ENCODE data around the gene IGF2. TPM values are rescaled to one million over a fixed set of nuclear protein-coding genes. Genes with fewer than 3 reads are reported as not detected.

The IGF2 gene
- total RNA-seq, 1 donor from 2014 or later = 88.2 TPM

- intact Hi-C loops (cut with micrococcal nuclease) = loop anchor here (5.0 kb wide), 1 partner anchor 448 kb away; no protein-coding TSS in a partner anchor
- no peak for ATAC-seq
Observed at GRCh38 chr11:2140411-2141400, 1.5 kb upstream of the IGF2 start.

GRCh38 chr11:2139621-2140337 lies 590 bp upstream of the IGF2 start:
- intact Hi-C loops (cut with micrococcal nuclease) = loop anchor here (5.0 kb wide), 1 partner anchor 447 kb away; no protein-coding TSS in a partner anchor

More at GRCh38 chr11:2140411-2141400, 1.5 kb upstream of the IGF2 start:
- peak; percentile 28 for DNase-seq

GRCh38 chr11:2138431-2139122 lies 612 bp downstream of the IGF2 start:
- intact Hi-C loops (cut with micrococcal nuclease) = no loop called here
- ATAC-seq = no peak
- peak; percentile 32 for DNase-seq

More at GRCh38 chr11:2139621-2140337, 590 bp upstream of the IGF2 start:
- ATAC-seq (no peak), DNase-seq (peak; percentile 36)

- intact Hi-C loops (cut with micrococcal nuclease) = no loop called here
- DNase-seq = no peak
- ATAC-seq = peak; percentile 22
Observed at GRCh38 chr11:2138068-2138430, 1.1 kb downstream of the IGF2 start.

- intact Hi-C loops (cut with micrococcal nuclease) = no loop called here
- ATAC-seq (peak; percentile 86), DNase-seq (peak; percentile 71)
Observed at GRCh38 chr11:2137202-2138067, 1.8 kb downstream of the IGF2 start.

- intact Hi-C loops (cut with micrococcal nuclease) = no loop called here
- no peak for ATAC-seq
- no peak for DNase-seq
Observed at GRCh38 chr11:2136952-2137201, 2.3 kb downstream of the IGF2 start.

GRCh38 chr11:2136209-2136951 lies 2.8 kb downstream of the IGF2 start:
- intact Hi-C loops (cut with micrococcal nuclease) = no loop called here
- DNase-seq (peak; percentile 30), ATAC-seq (no peak)

- DNase-seq (peak; percentile 31), ATAC-seq (no peak)
- intact Hi-C loops (cut with micrococcal nuclease) = no loop called here
Observed at GRCh38 chr11:2135648-2136201, 3.5 kb downstream of the IGF2 start.

- intact Hi-C loops (cut with micrococcal nuclease) = no loop called here
- no peak for ATAC-seq
- peak; percentile 19 for DNase-seq
Observed at GRCh38 chr11:2135018-2135569, 4.1 kb downstream of the IGF2 start.

GRCh38 chr11:2134022-2135010 lies 4.9 kb downstream of the IGF2 start:
- DNase-seq = peak; percentile 15
- no peak for ATAC-seq
- intact Hi-C loops (cut with micrococcal nuclease) = no loop called here

GRCh38 chr11:2133241-2134021 lies 5.8 kb downstream of the IGF2 start:
- ATAC-seq = no peak
- DNase-seq = peak; percentile 25
- intact Hi-C loops (cut with micrococcal nuclease) = no loop called here

GRCh38 chr11:2132874-2133240 lies 6.3 kb downstream of the IGF2 start:
- intact Hi-C loops (cut with micrococcal nuclease) = no loop called here
- peak; percentile 28 for DNase-seq
- no peak for ATAC-seq

- DNase-seq (no peak), ATAC-seq (no peak)
- intact Hi-C loops (cut with micrococcal nuclease) = no loop called here
Observed at GRCh38 chr11:2132246-2132645, 6.9 kb downstream of the IGF2 start.

- ATAC-seq = no peak
- intact Hi-C loops (cut with micrococcal nuclease) = no loop called here
- peak; percentile 13 for DNase-seq
Observed at GRCh38 chr11:2131371-2132236, 7.6 kb downstream of the IGF2 start.

- intact Hi-C loops (cut with micrococcal nuclease) = no loop called here
- DNase-seq (peak; percentile 8), ATAC-seq (no peak)
Observed at GRCh38 chr11:2130881-2131352, 8.3 kb downstream of the IGF2 start.

Data from left ventricle myocardium superior (tissue), 1 donor.